Measurements from ENCODE around the gene HS3ST1.
"Not testable (repeated sequence)": the region's sequence is repeated elsewhere in the genome, so short reads cannot be mapped to it uniquely, and the experiment has no call there.

Gene HS3ST1

GRCh38 chr4:11397819-11398610 lies 30.7 kb downstream of the HS3ST1 start:
- no peak for DNase-seq

- no peak for DNase-seq
These were observed 31.5 kb downstream of the HS3ST1 start for GRCh38 chr4:11397146-11397545.

- no peak for DNase-seq
These were observed 35.1 kb downstream of the HS3ST1 start for GRCh38 chr4:11393551-11393950.

- not testable (repeated sequence) for DNase-seq
These were observed 44.6 kb downstream of the HS3ST1 start for GRCh38 chr4:11384072-11384471.

- DNase-seq, result no peak
These were observed 52.1 kb downstream of the HS3ST1 start for GRCh38 chr4:11376571-11376970.

GRCh38 chr4:11376146-11376545 lies 52.5 kb downstream of the HS3ST1 start:
- no peak for DNase-seq

GRCh38 chr4:11368701-11369115 lies 60.0 kb downstream of the HS3ST1 start:
- DNase-seq, result no peak

- no peak for DNase-seq
These were observed 61.3 kb downstream of the HS3ST1 start for GRCh38 chr4:11367371-11367770.

- DNase-seq, result no peak
These were observed 61.8 kb downstream of the HS3ST1 start for GRCh38 chr4:11366859-11367258.

GRCh38 chr4:11365039-11365438 lies 63.7 kb downstream of the HS3ST1 start:
- DNase-seq, result no peak

- no peak for DNase-seq
These were observed 69.1 kb downstream of the HS3ST1 start for GRCh38 chr4:11359591-11359990.

GRCh38 chr4:11355226-11355625 lies 73.5 kb downstream of the HS3ST1 start:
- no peak for DNase-seq

GRCh38 chr4:11354531-11354930 lies 74.2 kb downstream of the HS3ST1 start:
- no peak for DNase-seq

- no peak for DNase-seq
These were observed 80.1 kb downstream of the HS3ST1 start for GRCh38 chr4:11348449-11349088.

GRCh38 chr4:11344916-11345315 lies 83.8 kb downstream of the HS3ST1 start:
- no peak for DNase-seq

GRCh38 chr4:11343536-11343935 lies 85.2 kb downstream of the HS3ST1 start:
- DNase-seq, result no peak
